ENCODE data around the gene ZKSCAN8. TPM values are rescaled to one million over a fixed set of nuclear protein-coding genes. Genes with fewer than 3 reads are reported as not detected.

ZKSCAN8 gene
- total and polyA plus RNA-seq, 10 donors: 3.1 to 33.0 (median 24.9) TPM

DNA sequence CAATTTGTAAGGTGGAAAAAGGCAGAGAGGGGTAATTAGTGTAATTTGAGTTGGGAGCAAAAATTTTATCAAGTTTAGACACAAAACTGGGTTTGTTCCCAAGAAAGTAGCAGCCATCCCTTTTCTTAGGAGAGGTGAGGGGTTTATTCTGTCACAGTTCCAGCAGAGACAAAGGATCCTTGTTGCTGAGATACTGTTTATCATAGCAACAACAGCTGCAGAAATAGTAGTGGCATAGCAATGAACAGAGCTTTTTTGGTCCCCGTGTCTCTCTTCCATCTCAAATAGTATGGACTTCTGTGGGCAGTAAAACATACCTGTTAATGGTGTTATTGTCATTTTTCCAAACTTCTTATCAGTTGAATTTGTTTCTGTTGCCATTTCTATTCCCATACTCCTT, 23.9 kb downstream of the ZKSCAN8 start:
- H3K4me3 ChIP-seq: no peak overlapping the region
- H3K9me3 ChIP-seq: peaks cover 0 to 3% (median 0%) of the 10 kb centered on the region in 8 donors
- H3K27me3 ChIP-seq (replicated peaks in 1 of 7): no peaks in the 10 kb centered on the region
- no peak overlapping the region for H3K27ac ChIP-seq
- WGBS, 5 donors: 67 to 93% (median 88%) methylated on average over 1 of the region's 1 CpG
- H3K4me1 ChIP-seq: peaks cover 0 to 16% (median 11%) of the 10 kb centered on the region in 6 donors
- TF ChIP-seq POLR2A (IDR thresholded peaks at IDR 0.05) (no peak), POLR2AphosphoS5 (IDR thresholded peaks at IDR 0.05) (no peak)
- TF ChIP-seq, protein P1, sequence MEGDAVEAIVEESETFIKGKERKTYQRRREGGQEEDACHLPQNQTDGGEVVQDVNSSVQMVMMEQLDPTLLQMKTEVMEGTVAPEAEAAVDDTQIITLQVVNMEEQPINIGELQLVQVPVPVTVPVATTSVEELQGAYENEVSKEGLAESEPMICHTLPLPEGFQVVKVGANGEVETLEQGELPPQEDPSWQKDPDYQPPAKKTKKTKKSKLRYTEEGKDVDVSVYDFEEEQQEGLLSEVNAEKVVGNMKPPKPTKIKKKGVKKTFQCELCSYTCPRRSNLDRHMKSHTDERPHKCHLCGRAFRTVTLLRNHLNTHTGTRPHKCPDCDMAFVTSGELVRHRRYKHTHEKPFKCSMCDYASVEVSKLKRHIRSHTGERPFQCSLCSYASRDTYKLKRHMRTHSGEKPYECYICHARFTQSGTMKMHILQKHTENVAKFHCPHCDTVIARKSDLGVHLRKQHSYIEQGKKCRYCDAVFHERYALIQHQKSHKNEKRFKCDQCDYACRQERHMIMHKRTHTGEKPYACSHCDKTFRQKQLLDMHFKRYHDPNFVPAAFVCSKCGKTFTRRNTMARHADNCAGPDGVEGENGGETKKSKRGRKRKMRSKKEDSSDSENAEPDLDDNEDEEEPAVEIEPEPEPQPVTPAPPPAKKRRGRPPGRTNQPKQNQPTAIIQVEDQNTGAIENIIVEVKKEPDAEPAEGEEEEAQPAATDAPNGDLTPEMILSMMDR (IDR thresholded peaks at IDR 0.05 in 8 of 11, conservative IDR thresholded peaks at IDR 0.05 in 3 of 11): no peak
- intact Hi-C loops (cut with DNase I; ENCODE audit: low total_unique reads): no loop called here
- no peak for DNase-seq
- H3K36me3 ChIP-seq: no peaks in the 10 kb centered on the region

DNA sequence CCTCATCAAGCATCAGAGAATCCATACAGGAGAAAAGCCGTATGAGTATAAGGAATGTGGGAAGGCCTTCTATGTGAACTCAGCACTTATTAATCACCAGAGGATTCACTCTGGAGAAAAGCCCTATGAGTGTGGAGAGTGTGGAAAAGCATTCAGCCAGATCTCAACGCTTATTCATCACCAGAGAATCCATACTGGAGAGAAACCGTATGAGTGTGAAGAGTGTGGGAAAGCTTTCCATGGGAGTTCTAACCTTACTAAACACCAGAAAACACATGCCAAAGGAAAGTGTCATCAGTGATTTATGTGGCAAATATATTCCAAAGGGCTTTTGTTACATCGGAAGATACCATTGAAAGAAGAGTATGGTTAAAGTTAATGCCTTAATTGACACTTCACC, 25.4 kb downstream of the ZKSCAN8 start:
- intact Hi-C loops (cut with DNase I; ENCODE audit: low total_unique reads): no loop called here
- DNase-seq: no peak
- WGBS, 5 donors: 86 to 94% (median 91%) methylated on average over 4 of the region's 4 CpGs
- H3K27ac ChIP-seq: no peak overlapping the region
- no peaks in the 10 kb centered on the region for H3K36me3 ChIP-seq
- H3K4me1 ChIP-seq: peaks cover 0 to 4% (median 3%) of the 10 kb centered on the region in 6 donors
- H3K27me3 ChIP-seq (replicated peaks in 1 of 7): no peaks in the 10 kb centered on the region
- TF ChIP-seq POLR2A (IDR thresholded peaks at IDR 0.05) (no peak), POLR2AphosphoS5 (IDR thresholded peaks at IDR 0.05) (no peak)
- TF ChIP-seq, protein P1 (IDR thresholded peaks at IDR 0.05 in 8 of 11, conservative IDR thresholded peaks at IDR 0.05 in 3 of 11): no peak
- H3K4me3 ChIP-seq: no peak overlapping the region
- peaks cover 0 to under 1% (median 0%) of the 10 kb centered on the region in 8 donors for H3K9me3 ChIP-seq

DNA sequence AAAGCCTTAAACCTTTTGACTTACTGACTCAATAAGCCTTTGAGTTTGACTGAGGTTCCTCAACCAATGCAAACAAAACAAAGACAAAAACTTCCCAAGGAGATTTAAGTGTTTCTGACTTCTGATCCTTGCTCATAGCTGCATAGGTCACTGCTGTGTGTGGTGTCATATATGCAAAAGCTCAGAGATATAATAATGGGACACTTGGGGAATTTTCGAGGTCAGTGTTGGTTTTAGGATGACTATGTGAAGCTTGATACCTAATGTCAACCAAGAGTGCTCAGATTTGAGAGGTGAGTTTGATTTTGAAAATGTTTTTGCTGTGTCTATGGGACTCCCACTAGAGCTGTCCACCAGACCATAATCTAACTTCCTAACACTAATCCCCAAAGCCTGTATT, 26.2 kb downstream of the ZKSCAN8 start:
- Histone ChIP-seq H3K4me1 (no peaks in the 10 kb centered on the region), H3K27ac (no peak overlapping the region), H3K27me3 (replicated peaks in 1 of 7) (no peaks in the 10 kb centered on the region), H3K4me3 (no peak overlapping the region), H3K9me3 (no peaks in the 10 kb centered on the region), H3K36me3 (no peaks in the 10 kb centered on the region)
- WGBS, 5 donors: 68 to 82% (median 74%) methylated on average over 1 of the region's 1 CpG
- intact Hi-C loops (cut with DNase I; ENCODE audit: low total_unique reads): no loop called here
- DNase-seq: no peak
- TF ChIP-seq, protein P1 (IDR thresholded peaks at IDR 0.05 in 8 of 11, conservative IDR thresholded peaks at IDR 0.05 in 3 of 11): no peak
- no peak for TF ChIP-seq POLR2AphosphoS5 (IDR thresholded peaks at IDR 0.05)
- no peak for TF ChIP-seq POLR2A (IDR thresholded peaks at IDR 0.05)

DNA sequence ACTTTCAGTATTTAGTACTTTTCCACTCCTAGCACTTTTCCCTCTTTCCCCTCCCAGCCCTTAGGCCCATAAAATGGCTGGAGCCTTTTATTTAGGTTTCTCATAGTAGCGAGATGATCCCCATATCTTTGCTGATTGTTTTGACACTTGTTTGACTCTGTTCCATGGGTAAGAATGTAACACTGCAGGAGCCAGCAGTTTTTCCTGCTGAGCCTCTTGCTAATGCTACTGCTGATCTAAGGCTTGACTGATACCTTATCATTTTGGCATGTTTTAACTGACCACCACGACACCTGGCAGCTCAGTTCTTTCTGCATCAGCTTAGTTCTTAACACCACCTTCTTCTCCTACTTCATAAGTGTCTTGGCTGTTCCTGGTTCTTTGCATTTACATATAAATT, 29.6 kb downstream of the ZKSCAN8 start:
- Histone ChIP-seq H3K9me3 (no peaks in the 10 kb centered on the region), H3K36me3 (no peaks in the 10 kb centered on the region), H3K4me3 (no peak overlapping the region), H3K27me3 (replicated peaks in 1 of 7) (peaks cover 0 to 9% (median 0%) of the 10 kb centered on the region in 7 donors), H3K4me1 (no peaks in the 10 kb centered on the region), H3K27ac (no peak overlapping the region)
- intact Hi-C loops (cut with DNase I; ENCODE audit: low total_unique reads): no loop called here
- DNase-seq: no peak
- WGBS, 5 donors: 73 to 91% (median 85%) methylated on average over 2 of the region's 2 CpGs
- TF ChIP-seq POLR2A (IDR thresholded peaks at IDR 0.05) (no peak), POLR2AphosphoS5 (IDR thresholded peaks at IDR 0.05) (no peak)
- TF ChIP-seq, protein P1 (IDR thresholded peaks at IDR 0.05 in 8 of 11, conservative IDR thresholded peaks at IDR 0.05 in 3 of 11): no peak

All from spleen (tissue), 11 donors.